Measurements from ENCODE around the gene UBR1. TPM values are rescaled to one million over a fixed set of nuclear protein-coding genes. Genes with fewer than 3 reads are reported as not detected.

Gene UBR1
- total RNA-seq, 2 experiments from 2014 or later, result 27.3 to 29.2 TPM

DNA sequence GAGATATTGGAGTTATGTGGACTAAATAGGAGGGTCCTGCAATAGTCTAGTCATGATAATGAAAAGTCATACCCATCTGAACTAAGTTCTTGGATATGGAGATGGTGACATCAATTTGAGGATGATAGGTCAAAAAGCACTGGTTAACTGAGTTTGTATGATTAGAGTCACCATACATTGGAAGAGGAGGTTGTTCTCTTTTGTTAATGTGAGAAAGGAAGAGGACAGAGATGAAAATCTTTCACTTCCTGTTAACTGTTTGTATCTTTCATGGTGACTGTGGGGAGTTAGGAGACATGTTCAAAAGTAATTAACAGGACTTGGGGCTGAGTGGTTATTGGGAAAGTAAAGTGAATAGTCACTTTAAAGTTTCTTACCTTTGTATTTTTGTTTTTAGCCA lies 38.7 kb upstream of the UBR1 start:
- no peak overlapping the region for H3K4me3 Mint-ChIP-seq
- peaks cover 13% of the 10 kb centered on the region for H3K4me1 Mint-ChIP-seq (ENCODE audit: low read depth)
- POLR2A ChIA-PET, result no interaction called here
- intact Hi-C loops (cut with micrococcal nuclease), result no loop called here
- peaks cover 38% of the 10 kb centered on the region for H3K36me3 Mint-ChIP-seq (ENCODE audit: low read depth)
- no peaks in the 10 kb centered on the region for H3K27me3 Mint-ChIP-seq
- DNase-seq, result no peak
- TF ChIP-seq, protein P1, sequence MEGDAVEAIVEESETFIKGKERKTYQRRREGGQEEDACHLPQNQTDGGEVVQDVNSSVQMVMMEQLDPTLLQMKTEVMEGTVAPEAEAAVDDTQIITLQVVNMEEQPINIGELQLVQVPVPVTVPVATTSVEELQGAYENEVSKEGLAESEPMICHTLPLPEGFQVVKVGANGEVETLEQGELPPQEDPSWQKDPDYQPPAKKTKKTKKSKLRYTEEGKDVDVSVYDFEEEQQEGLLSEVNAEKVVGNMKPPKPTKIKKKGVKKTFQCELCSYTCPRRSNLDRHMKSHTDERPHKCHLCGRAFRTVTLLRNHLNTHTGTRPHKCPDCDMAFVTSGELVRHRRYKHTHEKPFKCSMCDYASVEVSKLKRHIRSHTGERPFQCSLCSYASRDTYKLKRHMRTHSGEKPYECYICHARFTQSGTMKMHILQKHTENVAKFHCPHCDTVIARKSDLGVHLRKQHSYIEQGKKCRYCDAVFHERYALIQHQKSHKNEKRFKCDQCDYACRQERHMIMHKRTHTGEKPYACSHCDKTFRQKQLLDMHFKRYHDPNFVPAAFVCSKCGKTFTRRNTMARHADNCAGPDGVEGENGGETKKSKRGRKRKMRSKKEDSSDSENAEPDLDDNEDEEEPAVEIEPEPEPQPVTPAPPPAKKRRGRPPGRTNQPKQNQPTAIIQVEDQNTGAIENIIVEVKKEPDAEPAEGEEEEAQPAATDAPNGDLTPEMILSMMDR (IDR thresholded peaks at IDR 0.05), result no peak
- H3K9me3 Mint-ChIP-seq, result no peaks in the 10 kb centered on the region
- H3K27ac Mint-ChIP-seq, result peak overlapping the region; percentile 1
- ATAC-seq, result no peak
- CTCF ChIA-PET, result interaction anchor here (1.3 kb wide), 1 partner anchor 12 kb away, joined by 4 read pairs; no protein-coding TSS in a partner anchor

DNA sequence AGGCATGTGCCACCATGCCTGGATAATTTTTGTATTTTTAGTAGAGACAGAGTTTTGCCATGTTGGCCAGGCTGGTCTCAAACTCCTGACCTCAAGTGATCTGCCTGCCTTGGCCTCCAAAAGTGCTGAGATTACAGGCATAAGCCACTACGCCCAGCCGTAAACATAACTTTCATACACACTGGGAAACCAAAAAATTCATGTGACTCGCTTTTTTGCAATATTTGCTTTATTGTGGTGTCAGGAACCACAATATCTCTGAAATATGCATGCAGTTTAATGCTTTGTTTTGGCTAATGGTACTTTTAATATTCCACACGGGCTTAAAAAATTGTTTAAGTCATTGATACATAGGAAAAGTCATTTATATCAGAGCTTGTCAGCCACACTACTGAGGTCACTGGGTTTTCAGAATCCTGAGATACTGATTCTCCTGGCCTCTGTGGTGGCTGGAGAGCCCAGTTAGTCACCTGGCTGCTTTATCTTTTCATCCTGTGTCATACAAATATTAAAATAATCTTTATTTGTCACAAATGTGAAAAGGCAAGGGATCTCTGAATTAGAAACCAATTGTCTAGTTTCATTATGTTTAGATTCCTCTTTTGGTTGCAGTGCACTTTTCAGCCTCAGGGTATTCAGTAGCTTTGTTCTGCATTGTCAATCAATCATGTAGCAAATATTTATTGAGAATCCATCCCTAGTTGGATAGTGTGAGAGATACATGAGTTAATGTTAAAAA lies 37.5 kb upstream of the UBR1 start:
- TF ChIP-seq, protein P1 (IDR thresholded peaks at IDR 0.05), result no peak
- Mint-ChIP-seq H3K9me3 (no peaks in the 10 kb centered on the region), H3K27me3 (no peaks in the 10 kb centered on the region), H3K27ac (no peak overlapping the region), H3K36me3 (ENCODE audit: low read depth) (peaks cover 38% of the 10 kb centered on the region), H3K4me3 (no peak overlapping the region), H3K4me1 (ENCODE audit: low read depth) (peaks cover 13% of the 10 kb centered on the region)
- CTCF ChIA-PET, result interaction anchor here (1.3 kb wide), 1 partner anchor 11 kb away, joined by 4 read pairs; no protein-coding TSS in a partner anchor
- DNase-seq (no peak), ATAC-seq (no peak)
- POLR2A ChIA-PET, result interaction anchor here (0.7 kb wide), 1 partner anchor 19 kb away, joined by 3 read pairs; no protein-coding TSS in a partner anchor
- intact Hi-C loops (cut with micrococcal nuclease), result no loop called here

DNA sequence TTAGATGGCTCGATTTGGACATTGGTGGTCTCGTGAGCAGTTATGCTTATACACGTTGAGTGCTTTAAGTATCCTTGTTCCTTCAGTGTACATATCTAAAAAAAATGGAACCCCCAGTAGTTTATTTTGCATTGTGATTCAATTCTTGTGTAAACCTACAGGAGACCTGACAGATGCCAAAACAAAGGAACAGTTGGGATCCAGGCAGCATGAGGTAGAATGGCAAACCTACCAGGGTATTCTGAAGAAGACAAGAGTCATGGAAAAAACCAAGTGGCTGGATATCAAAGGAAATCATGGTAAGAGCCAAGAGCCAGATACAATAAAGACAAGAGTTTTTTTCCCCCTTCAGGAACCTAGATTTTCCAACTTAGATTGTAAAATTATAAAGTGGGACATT lies 29.5 kb upstream of the UBR1 start:
- no peak overlapping the region for H3K4me3 Mint-ChIP-seq
- no peak overlapping the region for H3K27ac Mint-ChIP-seq
- POLR2A ChIA-PET, result no interaction called here
- intact Hi-C loops (cut with micrococcal nuclease), result no loop called here
- CTCF ChIA-PET, result no interaction called here
- H3K9me3 Mint-ChIP-seq, result no peaks in the 10 kb centered on the region
- H3K27me3 Mint-ChIP-seq, result peaks cover 2% of the 10 kb centered on the region
- ATAC-seq (no peak), DNase-seq (no peak)
- peaks cover 35% of the 10 kb centered on the region for H3K36me3 Mint-ChIP-seq (ENCODE audit: low read depth)
- TF ChIP-seq, protein P1 (IDR thresholded peaks at IDR 0.05), result no peak
- peaks cover 23% of the 10 kb centered on the region for H3K4me1 Mint-ChIP-seq (ENCODE audit: low read depth)

DNA sequence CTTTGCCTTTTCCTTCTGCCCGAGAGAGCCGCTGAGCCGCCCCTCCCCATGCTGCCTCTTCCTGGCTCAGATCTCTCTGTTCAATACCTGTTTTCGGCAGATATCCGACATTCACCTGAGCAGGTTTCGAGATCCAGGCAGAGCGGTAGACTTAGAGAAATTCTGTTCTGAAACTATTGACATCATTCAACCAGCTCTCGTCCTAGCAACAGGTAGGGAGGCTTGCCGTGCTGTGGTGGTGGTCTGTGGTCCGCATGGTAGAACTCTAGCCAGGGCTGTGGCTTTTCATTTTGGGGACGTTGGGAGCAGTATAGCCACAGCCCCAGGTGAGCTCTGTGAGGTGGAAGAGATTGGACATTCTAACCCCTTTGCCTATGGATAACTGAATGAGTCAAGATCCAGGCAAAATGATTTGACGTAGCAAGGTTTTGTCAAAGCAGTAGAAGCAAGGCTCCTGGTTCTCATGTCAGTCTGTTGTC lies 28.4 kb upstream of the UBR1 start:
- intact Hi-C loops (cut with micrococcal nuclease), result no loop called here
- H3K4me3 Mint-ChIP-seq, result peak overlapping the region; percentile 80
- peaks cover 23% of the 10 kb centered on the region for H3K4me1 Mint-ChIP-seq (ENCODE audit: low read depth)
- no peaks in the 10 kb centered on the region for H3K9me3 Mint-ChIP-seq
- POLR2A ChIA-PET, result interaction anchor here (1.2 kb wide), 2 partner anchors 28 to 49 kb away, joined by 4 read pairs; no protein-coding TSS in a partner anchor
- peaks cover 2% of the 10 kb centered on the region for H3K27me3 Mint-ChIP-seq
- CTCF ChIA-PET, result interaction anchor here (1.2 kb wide), 1 partner anchor 70 kb away, joined by 3 read pairs; no protein-coding TSS in a partner anchor
- TF ChIP-seq, protein P1 (IDR thresholded peaks at IDR 0.05), result no peak
- H3K27ac Mint-ChIP-seq, result peak overlapping the region; percentile 66
- ATAC-seq (peak; percentile 5), DNase-seq (peak; percentile 25)
- peaks cover 24% of the 10 kb centered on the region for H3K36me3 Mint-ChIP-seq (ENCODE audit: low read depth)

Measured in activated CD8-positive, alpha-beta T cell treated with anti-CD3 and anti-CD28 coated beads for 36 hours (primary cell).